Glutamatergic neuron (in vitro differentiated cells): ENCODE measurements around the gene FUS. TPM values are rescaled to one million over a fixed set of nuclear protein-coding genes. Genes with fewer than 3 reads are reported as not detected.

Experiments
- DNase-seq: peaks from one replicate; pipeline ENCODE4 v3.0.0; 2022
- H3K27ac Mint-ChIP-seq: one replicate; pipeline ENCODE4 v1.8.0; 2020; ENCODE audit warnings: mild to moderate bottlenecking, mixed read lengths, inconsistent platforms; ENCODE audit not compliant: unreplicated experiment
- H3K27me3 Mint-ChIP-seq: one replicate; pipeline ENCODE4 v1.8.0; 2020; ENCODE audit warnings: mild to moderate bottlenecking, moderate library complexity, mixed read lengths, inconsistent platforms; ENCODE audit not compliant: unreplicated experiment
- H3K36me3 Mint-ChIP-seq: one replicate; pipeline ENCODE4 v1.8.0; 2020; ENCODE audit warnings: mild to moderate bottlenecking, mixed read lengths, inconsistent platforms; ENCODE audit not compliant: unreplicated experiment
- H3K4me1 Mint-ChIP-seq: one replicate; pipeline ENCODE4 v1.8.0; 2020; ENCODE audit warnings: mild to moderate bottlenecking, low read depth, mixed read lengths, inconsistent platforms; ENCODE audit not compliant: unreplicated experiment
- H3K4me3 Mint-ChIP-seq: one replicate; pipeline ENCODE4 v1.8.0; 2020; ENCODE audit warnings: mild to moderate bottlenecking, mixed read lengths, inconsistent platforms; ENCODE audit not compliant: unreplicated experiment
- H3K9me3 Mint-ChIP-seq: one replicate; pipeline ENCODE4 v1.8.0; 2020; ENCODE audit warnings: mild to moderate bottlenecking, moderate library complexity, mixed read lengths, inconsistent platforms; ENCODE audit not compliant: unreplicated experiment
- CTCF ChIP-seq: fragments of 200-600 bp; sonication (generic); IDR thresholded peaks from one replicate; pipeline ENCODE4 v1.5.0; 2021; ENCODE audit not compliant: partially characterized antibody, unreplicated experiment
- total RNA-seq: library from RNA; stranded (reverse); fragmentation: NEBNext Ultra II Directional; extraction: Animal tissue kit (Norgen Biotek cat#: 25700); gene quantifications from one replicate; pipeline ENCODE4 v1.2.1, GENCODE V29; 2021; ENCODE audit not compliant: unreplicated experiment

FUS gene
- total RNA-seq, 1 donor from 2014 or later = 473 TPM

GRCh38 chr16:31221357-31222160, 41.6 kb downstream of the FUS start:
- Mint-ChIP-seq H3K4me1 (no peaks in the 10 kb centered on the region), H3K9me3 (peaks cover 3% of the 10 kb centered on the region), H3K36me3 (no peaks in the 10 kb centered on the region), H3K27ac (no peak overlapping the region), H3K27me3 (peaks cover 23% of the 10 kb centered on the region), H3K4me3 (no peak overlapping the region)
- no peak for DNase-seq
- TF ChIP-seq CTCF = no peak

- TF ChIP-seq CTCF = no peak
- Mint-ChIP-seq H3K4me1 (no peaks in the 10 kb centered on the region), H3K4me3 (no peak overlapping the region), H3K9me3 (peaks cover 4% of the 10 kb centered on the region), H3K36me3 (no peaks in the 10 kb centered on the region), H3K27me3 (peaks cover 16% of the 10 kb centered on the region), H3K27ac (no peak overlapping the region)
- DNase-seq = no peak
These were observed 43.1 kb downstream of the FUS start for GRCh38 chr16:31223044-31223443.

GRCh38 chr16:31224092-31224955, 44.4 kb downstream of the FUS start:
- Mint-ChIP-seq H3K36me3 (no peaks in the 10 kb centered on the region), H3K27me3 (peaks cover 10% of the 10 kb centered on the region), H3K9me3 (peaks cover 4% of the 10 kb centered on the region), H3K4me1 (no peaks in the 10 kb centered on the region), H3K27ac (no peak overlapping the region), H3K4me3 (no peak overlapping the region)
- TF ChIP-seq CTCF = no peak
- no peak for DNase-seq

- Mint-ChIP-seq H3K36me3 (no peaks in the 10 kb centered on the region), H3K27me3 (peaks cover 10% of the 10 kb centered on the region), H3K4me3 (no peak overlapping the region), H3K27ac (no peak overlapping the region), H3K4me1 (no peaks in the 10 kb centered on the region), H3K9me3 (peaks cover 5% of the 10 kb centered on the region)
- no peak for DNase-seq
- TF ChIP-seq CTCF = no peak
These were observed 45.3 kb downstream of the FUS start for GRCh38 chr16:31225193-31225592.
